Activated T-cell treated with anti-CD3 and anti-CD28 coated beads for 48 hours (primary cell): ENCODE measurements around the gene ZNF662.
"Not testable (repeated sequence)": the region's sequence is repeated elsewhere in the genome, so short reads cannot be mapped to it uniquely, and the experiment has no call there.

Experiments
- DNase-seq: peaks from one replicate; pipeline ENCODE4 v3.0.0-alpha.2; 2020; ENCODE audit warnings: low read depth

ZNF662 gene

DNA sequence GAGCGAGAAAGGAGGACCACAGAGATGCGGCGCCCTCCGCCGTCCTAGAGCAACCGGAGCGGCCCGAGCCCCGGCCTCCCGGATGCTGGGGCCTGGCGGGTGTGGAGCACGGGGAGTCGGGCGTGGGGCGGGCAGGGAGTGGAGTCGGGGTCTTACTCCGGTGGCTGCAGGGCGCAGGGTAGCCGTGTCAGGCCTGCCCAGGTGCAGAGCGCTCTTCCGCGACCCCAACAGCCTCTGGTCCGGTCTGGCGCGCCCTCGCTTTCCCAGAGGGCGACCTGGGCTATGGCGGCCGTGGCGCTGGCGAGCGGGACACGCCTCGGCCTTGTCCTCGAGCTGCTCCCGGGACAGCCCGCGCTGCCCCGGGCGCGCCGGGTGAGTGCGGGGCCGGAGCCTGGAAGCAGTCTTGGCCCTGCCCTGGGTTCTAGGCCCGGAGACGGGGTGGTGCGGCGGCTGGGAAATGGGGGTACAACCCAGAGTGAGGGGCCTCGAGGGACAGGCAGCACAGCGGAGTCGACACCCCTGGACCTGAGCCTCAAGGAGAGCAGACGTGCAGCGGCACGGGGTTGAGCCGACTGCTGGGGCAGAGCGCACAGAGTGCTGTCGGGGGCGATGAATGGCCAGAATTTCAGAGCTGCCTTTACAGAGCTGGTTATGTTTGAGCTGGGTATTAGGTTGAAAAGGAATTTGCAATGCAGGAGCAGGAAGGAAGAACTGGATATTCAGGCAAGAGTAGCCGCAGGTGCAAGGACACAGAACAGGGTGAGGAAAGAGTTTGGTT lies at the start of gene ZNF662:
Gene ZNF662, plus strand, starts transcription at position 73 of the 778 bp plus-strand sequence. CDS start 1,973 bp downstream, outside the sequence.
- DNase-seq: peak; percentile 23

GRCh38 chr3:42856544-42856943 lies 49.4 kb upstream of the ZNF662 start:
- no peak for DNase-seq

DNA sequence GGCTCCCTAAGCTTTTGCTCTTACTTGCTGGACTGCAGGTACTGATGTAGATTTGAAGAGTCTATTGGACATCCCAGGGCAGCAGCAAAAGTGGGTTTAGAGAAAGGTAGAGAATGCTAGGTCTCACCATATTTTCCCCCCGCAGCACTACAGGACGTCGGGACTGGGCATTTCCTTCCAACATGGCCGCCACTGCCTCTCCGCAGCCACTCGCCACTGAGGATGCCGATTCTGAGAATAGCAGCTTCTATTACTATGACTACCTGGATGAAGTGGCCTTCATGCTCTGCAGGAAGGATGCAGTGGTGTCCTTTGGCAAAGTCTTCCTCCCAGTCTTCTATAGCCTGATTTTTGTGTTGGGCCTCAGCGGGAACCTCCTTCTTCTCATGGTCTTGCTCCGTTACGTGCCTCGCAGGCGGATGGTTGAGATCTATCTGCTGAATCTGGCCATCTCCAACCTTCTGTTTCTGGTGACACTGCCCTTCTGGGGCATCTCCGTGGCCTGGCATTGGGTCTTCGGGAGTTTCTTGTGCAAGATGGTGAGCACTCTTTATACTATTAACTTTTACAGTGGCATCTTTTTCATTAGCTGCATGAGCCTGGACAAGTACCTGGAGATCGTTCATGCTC lies 41.5 kb upstream of the ZNF662 start:
- DNase-seq: no peak

- no peak for DNase-seq
Measured at GRCh38 chr3:42865256-42865655, 40.7 kb upstream of the ZNF662 start.

DNA sequence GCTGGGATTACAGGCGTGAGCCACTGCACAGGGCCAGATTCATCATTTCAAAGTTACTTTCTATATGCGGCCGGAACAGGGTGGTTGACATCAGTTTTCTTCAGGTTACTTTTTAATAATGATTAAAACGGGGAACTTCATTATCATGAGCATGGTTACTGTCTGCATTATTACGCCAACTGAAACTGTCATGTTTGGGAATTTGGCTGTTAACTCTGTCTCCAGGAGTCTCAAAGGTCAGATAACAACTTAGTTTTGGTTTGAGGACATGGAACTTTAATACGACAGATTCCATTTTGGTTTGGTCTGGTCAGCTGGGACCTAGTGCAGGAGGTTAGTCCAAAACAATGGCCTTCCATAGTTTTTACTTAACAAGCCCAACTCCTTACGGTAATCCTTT lies 38.8 kb upstream of the ZNF662 start:
- DNase-seq: no peak

DNA sequence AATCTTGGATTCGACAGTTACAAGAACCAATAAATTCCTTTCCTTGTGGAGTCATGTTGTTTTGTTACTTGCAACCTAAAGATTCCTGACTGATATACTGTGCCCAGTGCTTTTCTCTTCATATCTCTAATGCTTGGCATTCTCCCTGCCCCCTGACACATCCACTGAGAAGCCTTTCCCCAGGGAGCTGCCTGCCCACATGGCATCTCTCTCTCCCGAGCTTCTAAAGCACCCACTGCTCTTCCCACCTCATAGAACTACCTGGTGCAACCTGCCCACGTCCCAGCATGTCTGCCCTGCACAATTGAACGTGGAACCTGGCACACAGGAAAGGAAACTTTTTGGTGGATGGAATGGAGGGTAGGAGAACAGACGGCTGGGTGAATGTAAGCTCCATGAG lies 37.1 kb upstream of the ZNF662 start:
- DNase-seq: no peak

DNA sequence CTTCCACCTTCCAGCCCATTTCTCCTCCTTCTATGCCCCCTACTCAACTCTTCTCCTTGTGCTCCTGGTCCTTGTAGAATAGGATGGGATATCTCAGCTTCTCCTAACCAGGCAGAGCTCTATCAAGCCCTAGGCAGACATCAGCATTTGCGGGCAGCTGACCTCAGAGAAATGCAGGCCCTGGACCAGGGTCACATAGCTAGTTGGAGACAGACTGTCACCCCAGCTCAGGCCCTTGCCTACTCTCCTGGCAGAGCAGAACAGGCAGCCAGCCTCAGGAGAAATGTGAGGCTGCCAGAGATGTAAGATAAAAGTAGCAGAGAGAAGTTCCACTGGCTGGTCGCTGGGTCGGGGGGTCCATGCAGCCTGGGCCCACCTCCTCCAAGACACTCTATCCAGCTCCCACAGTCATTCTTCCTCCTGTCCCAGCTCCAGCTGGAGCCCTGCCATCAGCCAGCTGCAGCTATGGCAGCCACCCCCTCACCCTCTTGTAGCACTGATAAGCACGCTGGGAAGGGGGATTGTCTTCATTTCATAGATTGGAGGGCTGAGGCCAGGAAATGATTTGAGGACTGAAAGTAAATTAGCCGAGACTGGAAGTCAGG lies 34.2 kb upstream of the ZNF662 start:
- no peak for DNase-seq

GRCh38 chr3:42872718-42873117 lies 33.2 kb upstream of the ZNF662 start:
- no peak for DNase-seq

GRCh38 chr3:42873221-42873982 lies 32.5 kb upstream of the ZNF662 start:
- no peak for DNase-seq

DNA sequence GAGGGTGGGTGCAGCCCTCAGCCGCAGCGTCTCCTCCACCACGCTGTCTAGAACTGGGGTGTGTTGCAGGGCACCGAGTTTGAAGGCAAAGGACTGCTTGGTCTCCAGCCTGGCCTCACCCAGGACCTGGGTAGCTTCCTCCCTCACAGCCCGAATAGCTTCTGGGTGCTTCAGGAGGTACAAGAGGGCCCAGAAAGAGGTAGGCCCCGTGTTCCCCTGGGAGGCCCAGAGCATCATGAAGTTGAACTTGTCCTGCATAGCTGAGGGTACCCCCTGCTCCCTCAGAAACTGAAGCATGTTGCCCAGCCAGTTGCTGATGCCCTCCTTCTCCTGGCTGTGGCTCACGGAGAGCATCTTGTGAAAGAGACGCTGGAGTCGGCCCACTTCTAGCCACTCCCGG lies 31.2 kb upstream of the ZNF662 start:
- no peak for DNase-seq

DNA sequence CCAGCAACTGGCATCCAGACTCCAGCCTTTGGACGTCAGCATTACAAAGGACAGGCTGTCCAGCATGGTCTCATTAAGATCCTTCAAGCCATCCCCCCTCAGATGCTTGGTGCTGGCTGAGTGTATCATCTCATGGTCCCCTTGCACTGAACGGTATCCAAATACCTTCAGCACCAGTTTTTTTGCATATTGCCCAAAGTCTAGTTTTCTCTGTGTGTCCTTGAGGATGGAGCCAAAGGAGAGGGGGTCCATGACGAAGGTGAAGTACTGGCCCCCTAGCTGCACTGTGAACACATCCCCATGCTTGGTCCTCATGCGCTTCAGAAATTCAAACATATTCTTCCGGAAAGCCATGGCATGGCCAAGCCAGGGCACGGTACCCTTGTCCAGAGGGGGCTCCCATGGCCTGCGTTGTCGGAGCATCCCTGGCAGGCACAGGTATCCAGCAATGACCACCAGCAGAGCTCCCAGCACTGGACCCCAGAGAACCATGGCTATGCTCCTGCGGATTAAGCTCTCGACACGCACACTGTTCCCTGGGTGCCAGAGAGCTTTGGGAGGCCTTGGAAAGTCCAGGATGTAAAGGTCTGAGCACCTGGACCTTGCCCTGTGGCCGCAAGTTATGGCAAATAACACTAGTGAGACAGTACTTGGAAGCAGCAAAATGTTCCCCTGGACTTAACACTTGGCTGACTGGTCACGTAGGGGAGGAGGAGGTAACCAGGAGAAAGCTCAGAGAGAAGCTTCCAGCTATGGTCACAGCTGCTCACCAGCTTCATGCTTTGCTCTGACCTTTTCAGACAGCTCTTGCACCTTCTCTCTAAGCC lies 30.4 kb upstream of the ZNF662 start, which contains the start of gene CYP8B1:
Gene CYP8B1, minus strand, starts transcription at position 555 of the 827 bp plus-strand sequence. Its CDS starts 63 bp downstream, at position 492.
- DNase-seq: no peak

GRCh38 chr3:42876401-42876800 lies 29.5 kb upstream of the ZNF662 start:
- no peak for DNase-seq

DNA sequence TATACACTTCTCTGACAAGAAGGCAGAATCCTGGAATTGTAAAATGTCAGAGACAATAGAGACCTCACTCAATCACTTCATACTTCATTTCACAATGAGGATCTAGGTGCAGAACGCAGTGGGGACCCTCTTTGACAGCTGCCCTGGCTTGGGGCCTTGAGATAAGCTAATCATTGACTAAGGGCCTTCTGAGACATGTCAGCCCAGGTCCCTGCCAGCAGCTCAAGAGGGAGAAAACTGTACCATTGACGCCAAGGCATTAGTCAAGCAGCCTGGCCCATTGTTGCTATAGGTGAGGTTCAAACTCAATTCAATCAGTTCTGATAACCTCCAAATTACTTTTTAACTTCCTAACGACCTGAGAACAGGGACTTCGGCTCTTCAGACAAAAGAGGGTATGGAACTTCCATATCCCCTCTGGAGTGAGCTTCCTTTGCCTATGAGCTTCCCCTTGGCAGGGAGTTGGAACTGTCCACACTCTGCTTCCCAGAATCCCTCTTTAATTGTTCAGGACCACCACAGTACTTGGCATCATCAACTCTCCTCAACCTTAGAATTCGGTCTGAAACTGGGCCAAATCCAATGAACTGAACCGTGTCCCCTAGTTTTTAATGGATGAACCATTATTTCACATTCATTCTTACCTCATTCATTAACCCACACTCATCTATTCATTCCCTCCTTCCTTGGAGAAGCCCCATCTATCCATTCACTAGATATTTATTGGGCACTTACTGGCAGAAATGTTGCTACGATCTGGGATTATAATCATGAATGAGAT lies 28.8 kb upstream of the ZNF662 start:
- no peak for DNase-seq

GRCh38 chr3:42877881-42878280 lies 28.1 kb upstream of the ZNF662 start:
- no peak for DNase-seq

DNA sequence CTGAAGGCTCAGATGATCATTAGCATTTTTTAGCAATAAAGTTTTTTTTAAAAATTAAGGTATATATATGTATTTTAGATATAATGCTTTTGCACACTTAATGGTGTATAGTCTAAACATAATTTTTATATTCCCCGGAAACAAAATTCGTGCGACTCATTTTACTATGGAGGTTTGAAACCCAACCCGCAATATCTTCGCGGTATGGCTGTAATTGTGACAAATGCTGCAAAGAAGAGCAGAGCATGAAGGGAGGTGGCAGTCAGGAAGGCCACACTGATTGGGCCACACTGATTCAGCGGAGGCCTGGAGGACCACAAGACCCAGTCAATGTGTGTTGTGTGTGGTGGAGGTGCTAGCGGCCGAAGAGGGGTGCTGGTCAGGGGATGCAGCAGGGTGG lies 25.8 kb upstream of the ZNF662 start:
- no peak for DNase-seq

GRCh38 chr3:42880601-42881451 lies 25.1 kb upstream of the ZNF662 start:
- DNase-seq: peak; percentile 82

GRCh38 chr3:42883251-42883930 lies 22.6 kb upstream of the ZNF662 start:
- not testable (repeated sequence) for DNase-seq

- DNase-seq: no peak
Measured at GRCh38 chr3:42884324-42884723, 21.6 kb upstream of the ZNF662 start.

GRCh38 chr3:42886294-42886822 lies 19.6 kb upstream of the ZNF662 start:
- no peak for DNase-seq
